Heart right ventricle (tissue), 16 donors: ENCODE data around the gene ANKRD63. TPM values are rescaled to one million over a fixed set of nuclear protein-coding genes. Genes with fewer than 3 reads are reported as not detected.

Source experiments
- ATAC-seq, 8 donors: fragments of 200-7000 bp; cut with Tn5 transposase; one replicate each; pipeline ENCODE4 v1.9.1; 2020; ENCODE audit warnings: mild to moderate bottlenecking in 8 of 8, moderate library complexity in 8 of 8, moderate number of reproducible peaks in 1 of 8
- DNase-seq, 2 donors: peaks; one replicate each; pipeline ENCODE4 v3.0.0-alpha.2; 2020
- H3K27ac ChIP-seq, 10 donors: fragments of 200-600 bp; sonication (generic) in 2 of 10; one replicate each; pipeline versions ENCODE4 v1.5.0 to v1.8.0; 2020 to 2022; ENCODE audit warnings: mild to moderate bottlenecking in 3 of 10
- H3K27me3 ChIP-seq, 7 donors: fragments of 200-600 bp; one replicate each; pipeline ENCODE4 v1.8.0; 2021 to 2022; ENCODE audit warnings: mild to moderate bottlenecking in 2 of 7
- H3K36me3 ChIP-seq, 9 donors: fragments of 200-600 bp; sonication (generic) in 1 of 9; one replicate each; pipeline versions ENCODE4 v1.5.0 to v1.8.0; 2020 to 2022; ENCODE audit warnings: mild to moderate bottlenecking in 2 of 9
- H3K4me1 ChIP-seq, 9 donors: fragments of 200-600 bp; sonication (generic) in 1 of 9; one replicate each; pipeline versions ENCODE4 v1.5.0 to v1.8.0; 2020 to 2022; ENCODE audit warnings: mild to moderate bottlenecking in 4 of 9
- H3K4me3 ChIP-seq, 10 donors: fragments of 200-600 bp; sonication (generic) in 2 of 10; one replicate each; pipeline versions ENCODE4 v1.5.0 to v1.8.0; 2020 to 2022; ENCODE audit warnings: mild to moderate bottlenecking in 7 of 10, moderate library complexity in 2 of 10
- H3K9me3 ChIP-seq, 11 donors: fragments of 200-600 bp in 10 of 11; sonication (generic) in 2 of 11; one replicate each; pipeline versions ENCODE4 v1.5.0 to v1.8.0; 2013 to 2022; ENCODE audit warnings: mild to moderate bottlenecking in 2 of 11, control low read depth in 1 of 11, moderate library complexity in 1 of 11
- CTCF ChIP-seq, 9 donors: fragments of 200-600 bp; sonication (generic) in 2 of 9; IDR thresholded peaks; one replicate each; pipeline versions ENCODE4 v1.5.0 to v1.8.0; 2021 to 2022; ENCODE audit warnings: antibody characterized with exemption in 9 of 9, mild to moderate bottlenecking in 5 of 9, moderate library complexity in 1 of 9
- WGBS, 2 donors: extraction: QIAGEN DNeasy Blood & Tissue Kit; methylation state at CpG; one replicate each; pipeline ENCODE4 v1.1.7; 2013; ENCODE audit warnings: inconsistent platforms in 1 of 2; 5-methylcytosine and 5-hydroxymethylcytosine counted together
- intact Hi-C, 10 donors: fragments of 100-400 bp; cut with DNase I; formaldehyde crosslinking; loops; one replicate each; pipeline versions ENCODE4 v1.11.1 to v1.14.2; 2022
- polyA plus RNA-seq, 2 donors: library from polyadenylated mRNA; stranded (reverse); fragments of 200-250 nt; gene quantifications; one replicate each; pipeline ENCODE4 v1.2.3, GENCODE V29; 2013
- total RNA-seq, 10 donors: library from RNA; stranded (reverse); fragmentation: NEBNext Ultra II Directional in 3 of 10; extraction: Animal tissue kit (Norgen Biotek cat#: 25700) in 3 of 10; gene quantifications; one replicate each; pipeline versions ENCODE4 v1.2.1 to v1.2.4, GENCODE V29; 2021 to 2023
- donor health status: Arrhythmogenic right ventricular cardiomyopathy.
- donor health status: ischemic (EF 13 %, LVEDD 7.1; RV severe dilation, severe dysfunction).
- donor health status: healthy with polysubstance abuse.
- donor health status: DM: no; HTN: yes; CAD: no.
- donor health status: DM: no; HTN: no; CAD: no.
- donor health status: ischemic (EF 25% LVEDD 6.9; RV normal size, moderate dysfunction).
- donor health status: ischemic (EF 25% LVEDD 5.7; RV mildly dilated, moderate dysfunction).
- donor health status: healthy.
- donor health status: DM: yes; HTN: yes; CAD: no.
- donor health status: Ischemic cardiomyopathy.
- donor health status: ischemic (EF 35%, LVEDD 5.7; RV mildly dilated, moderate dysfunction).
- donor health status: nonischemic (EF 11% LVEDD 7.7; RV severe dilation, severe dysfunction).
- donor health status: DM: yes; HTN: yes; CAD: no.
- donor health status: PGD.
- donor health status: ischemic (EF 29% LVEDD 5.4; RV normal size, mild dysfunction).
- donor health status: nonischemic (EF 23%, LVEDD 6.1; RV moderate dilation, normal function).

ANKRD63 gene
- total and polyA plus RNA-seq, 12 donors, result 0.26 to 1.9 (median 0.44) TPM; not detected in 8

GRCh38 chr15:40330368-40330836 lies 47.5 kb upstream of the ANKRD63 start:
- Histone ChIP-seq H3K4me1 (peaks cover 13 to 100% (median 82%) of the 10 kb centered on the region in 9 donors), H3K36me3 (peaks cover 0 to 12% (median 0%) of the 10 kb centered on the region in 9 donors), H3K27ac (peak overlapping the region in 9 of 10 donors; percentile 45 to 99 (median 68)), H3K4me3 (no peak overlapping the region), H3K9me3 (no peaks in the 10 kb centered on the region), H3K27me3 (no peaks in the 10 kb centered on the region)
- 44 to 50% methylated on average over 5 of the region's 5 CpGs for WGBS, 2 donors
- ATAC-seq (peak; percentile 9 to 65 (median 44)), DNase-seq (peak in 1 of 2 donors; percentile 64)
- intact Hi-C loops, result no loop called here
- no peak for TF ChIP-seq CTCF (IDR thresholded peaks at IDR 0.05)

- Histone ChIP-seq H3K4me3 (no peak overlapping the region), H3K9me3 (no peaks in the 10 kb centered on the region), H3K27me3 (no peaks in the 10 kb centered on the region), H3K27ac (peak overlapping the region in 8 of 10 donors; percentile 33 to 99 (median 72)), H3K36me3 (peaks cover 0 to 12% (median 0%) of the 10 kb centered on the region in 9 donors), H3K4me1 (peaks cover 10 to 100% (median 82%) of the 10 kb centered on the region in 9 donors)
- intact Hi-C loops, result loop anchor here in 1 of 10 donors (10.0 kb wide), 1 partner anchor 45 kb away; no protein-coding TSS in a partner anchor
- ATAC-seq (no peak), DNase-seq (no peak)
- WGBS, 2 donors, result 73 to 77% methylated on average over 7 of the region's 7 CpGs
- TF ChIP-seq CTCF (IDR thresholded peaks at IDR 0.05), result no peak
Observed at GRCh38 chr15:40329804-40330203, 46.9 kb upstream of the ANKRD63 start.

- H3K4me1 ChIP-seq, result peaks cover 5 to 94% (median 73%) of the 10 kb centered on the region in 9 donors
- no peak for DNase-seq
- H3K36me3 ChIP-seq, result peaks cover 0 to 12% (median 0%) of the 10 kb centered on the region in 9 donors
- H3K4me3 ChIP-seq, result no peak overlapping the region
- TF ChIP-seq CTCF (IDR thresholded peaks at IDR 0.05), result no peak
- H3K9me3 ChIP-seq, result no peaks in the 10 kb centered on the region
- ATAC-seq, result no peak
- intact Hi-C loops, result loop anchor here in 1 of 10 donors (10.0 kb wide), 1 partner anchor 46 kb away; no protein-coding TSS in a partner anchor
- no peaks in the 10 kb centered on the region for H3K27me3 ChIP-seq
- H3K27ac ChIP-seq, result peak overlapping the region in 5 of 10 donors; percentile 4 to 91 (median 44)
- 75 to 76% methylated on average over 5 of the region's 5 CpGs for WGBS, 2 donors
Observed at GRCh38 chr15:40328751-40329150, 45.9 kb upstream of the ANKRD63 start.

- no peak for ATAC-seq
- peak overlapping the region in 4 of 10 donors; percentile 4 to 91 (median 60) for H3K27ac ChIP-seq
Observed at GRCh38 chr15:40328176-40328575, 45.3 kb upstream of the ANKRD63 start.

More at GRCh38 chr15:40328176-40328575, 45.3 kb upstream of the ANKRD63 start:
- H3K4me3 ChIP-seq, result no peak overlapping the region
- peaks cover 0 to 12% (median 0%) of the 10 kb centered on the region in 9 donors for H3K36me3 ChIP-seq
- H3K4me1 ChIP-seq, result peaks cover 2 to 88% (median 68%) of the 10 kb centered on the region in 9 donors
- no peaks in the 10 kb centered on the region for H3K9me3 ChIP-seq
- no peaks in the 10 kb centered on the region for H3K27me3 ChIP-seq
- WGBS, 2 donors, result 39 to 40% methylated on average over 3 of the region's 3 CpGs
- no peak for DNase-seq
- no peak for TF ChIP-seq CTCF (IDR thresholded peaks at IDR 0.05)
- intact Hi-C loops, result loop anchor here in 1 of 10 donors (10.0 kb wide), 1 partner anchor 47 kb away; no protein-coding TSS in a partner anchor
